Nephron (organoid): Measurements from ENCODE around the gene DPP7.

Experiments
- H3K27ac Mint-ChIP-seq, 3 experiments: 2 replicates each; pipeline ENCODE4 v1.8.0; 2020; ENCODE audit warnings: mixed read lengths in 3 of 3, mild to moderate bottlenecking in 2 of 3, moderate library complexity in 1 of 3
- H3K27me3 Mint-ChIP-seq: 2 replicates; pipeline ENCODE4 v1.8.0; 2021; ENCODE audit warnings: low read depth, mild to moderate bottlenecking, moderate library complexity, mixed read lengths
- H3K36me3 Mint-ChIP-seq: 2 replicates; pipeline ENCODE4 v1.8.0; 2020; ENCODE audit warnings: low read depth, mixed read lengths
- H3K4me1 Mint-ChIP-seq: 2 replicates; pipeline ENCODE4 v1.8.0; 2020; ENCODE audit warnings: mixed read lengths
- H3K4me3 Mint-ChIP-seq, 3 experiments: 2 replicates each; pipeline ENCODE4 v1.8.0; 2020; ENCODE audit warnings: mild to moderate bottlenecking in 3 of 3, mixed read lengths in 3 of 3, moderate library complexity in 2 of 3
- H3K9me3 Mint-ChIP-seq: 2 replicates; pipeline ENCODE4 v1.8.0; 2020; ENCODE audit warnings: mixed read lengths
- CTCF ChIP-seq, 3 experiments: fragments of 200-600 bp; sonication (generic); IDR thresholded peaks; one replicate each; pipeline ENCODE4 v1.5.0; 2021; ENCODE audit warnings: antibody characterized with exemption in 3 of 3; ENCODE audit not compliant: unreplicated experiment in 3 of 3

DPP7 gene

GRCh38 chr9:137077010-137077747, 37.4 kb downstream of the DPP7 start, which contains the start of gene UAP1L1:
Gene UAP1L1 (plus strand): TSS chr9:137077517. CDS start chr9:137077533, 16 bp downstream.
- TF ChIP-seq CTCF (IDR thresholded peaks at IDR 0.05; ENCODE audit: unreplicated experiment in 3 of 3) = no peak
- H3K36me3 Mint-ChIP-seq = no peaks in the 10 kb centered on the region
- H3K9me3 Mint-ChIP-seq = no peaks in the 10 kb centered on the region
- no peaks in the 10 kb centered on the region for H3K4me1 Mint-ChIP-seq
- H3K27ac Mint-ChIP-seq = no peak within 1 kb of the TSS
- peak within 1 kb of the TSS; percentile 66 to 77 (median 71) for H3K4me3 Mint-ChIP-seq
- peaks cover 85% of the 10 kb centered on the region for H3K27me3 Mint-ChIP-seq

- H3K36me3 Mint-ChIP-seq = no peaks in the 10 kb centered on the region
- H3K4me3 Mint-ChIP-seq = peak overlapping the region; percentile 65 to 75 (median 70)
- H3K4me1 Mint-ChIP-seq = no peaks in the 10 kb centered on the region
- peaks cover 81% of the 10 kb centered on the region for H3K27me3 Mint-ChIP-seq
- no peak overlapping the region for H3K27ac Mint-ChIP-seq
- no peak for TF ChIP-seq CTCF (IDR thresholded peaks at IDR 0.05; ENCODE audit: unreplicated experiment in 3 of 3)
- no peaks in the 10 kb centered on the region for H3K9me3 Mint-ChIP-seq
These were observed 37.9 kb downstream of the DPP7 start for GRCh38 chr9:137076636-137077009.

- Mint-ChIP-seq H3K27me3 (peaks cover 76% of the 10 kb centered on the region), H3K4me3 (peak overlapping the region; percentile 37 to 57 (median 43)), H3K9me3 (no peaks in the 10 kb centered on the region), H3K4me1 (peaks cover 7% of the 10 kb centered on the region), H3K36me3 (no peaks in the 10 kb centered on the region), H3K27ac (no peak overlapping the region)
- no peak for TF ChIP-seq CTCF (IDR thresholded peaks at IDR 0.05; ENCODE audit: unreplicated experiment in 3 of 3)
These were observed 39.2 kb downstream of the DPP7 start for GRCh38 chr9:137075275-137075775.

GRCh38 chr9:137074657-137075274, 39.8 kb downstream of the DPP7 start:
- Mint-ChIP-seq H3K4me1 (peaks cover 7% of the 10 kb centered on the region), H3K4me3 (peak overlapping the region; percentile 9 to 57 (median 32)), H3K27me3 (peaks cover 70% of the 10 kb centered on the region), H3K27ac (no peak overlapping the region), H3K36me3 (no peaks in the 10 kb centered on the region), H3K9me3 (no peaks in the 10 kb centered on the region)
- no peak for TF ChIP-seq CTCF (IDR thresholded peaks at IDR 0.05; ENCODE audit: unreplicated experiment in 3 of 3)

GRCh38 chr9:137073992-137074399, 40.5 kb downstream of the DPP7 start:
- no peak for TF ChIP-seq CTCF (IDR thresholded peaks at IDR 0.05; ENCODE audit: unreplicated experiment in 3 of 3)
- Mint-ChIP-seq H3K9me3 (no peaks in the 10 kb centered on the region), H3K27me3 (peaks cover 62% of the 10 kb centered on the region), H3K27ac (no peak overlapping the region), H3K4me1 (peaks cover 7% of the 10 kb centered on the region), H3K36me3 (no peaks in the 10 kb centered on the region), H3K4me3 (no peak overlapping the region)
